Neural progenitor cell (in vitro differentiated cells): ENCODE measurements around the gene GFOD1.

Source experiments
- EZH2 ChIP-seq: fragments of 200-600 bp; sonication (generic); IDR thresholded peaks from 2 replicates; pipeline ENCODE4 v1.6.1; 2017; ENCODE audit warnings: antibody characterized with exemption, mild to moderate bottlenecking, moderate library complexity
- EZH2phosphoT487 ChIP-seq: fragments of 200-600 bp; sonication (generic); IDR thresholded peaks from 2 replicates; pipeline ENCODE4 v1.6.1; 2017; ENCODE audit warnings: antibody characterized with exemption
- TF ChIP-seq, protein P1 (sequence below): fragments of 200-600 bp; sonication (generic); IDR thresholded peaks from 2 replicates; pipeline ENCODE4 v1.5.1; 2017; ENCODE audit warnings: antibody characterized with exemption, mild to moderate bottlenecking

DNA sequence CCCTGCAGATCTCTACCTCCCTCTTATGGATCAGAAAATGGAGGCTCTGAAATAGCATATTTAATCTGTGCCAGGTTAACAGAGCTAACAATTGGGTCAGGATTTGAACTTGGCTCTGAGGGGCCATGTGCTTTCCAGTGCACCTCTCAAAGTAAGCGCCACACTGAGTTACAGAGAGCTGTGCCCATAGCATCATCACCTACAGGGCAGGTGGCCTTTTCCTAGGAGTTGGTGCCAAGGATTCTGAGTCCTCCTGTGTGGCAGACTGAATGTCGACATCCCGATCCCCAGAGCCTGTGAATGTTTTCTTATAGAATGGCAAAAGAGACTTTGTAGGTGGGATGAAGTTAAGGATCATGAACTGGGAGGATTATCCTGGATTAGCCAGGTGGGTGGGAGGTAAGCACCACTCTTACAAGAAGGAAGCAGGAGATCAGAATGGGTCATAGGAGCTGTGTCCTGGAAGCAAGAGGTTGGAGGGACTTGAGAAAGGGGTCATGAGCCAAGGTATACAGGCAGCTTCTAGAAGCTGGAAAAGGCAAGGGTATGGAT is 91.1 kb downstream of the GFOD1 start:
- TF ChIP-seq, protein P1, sequence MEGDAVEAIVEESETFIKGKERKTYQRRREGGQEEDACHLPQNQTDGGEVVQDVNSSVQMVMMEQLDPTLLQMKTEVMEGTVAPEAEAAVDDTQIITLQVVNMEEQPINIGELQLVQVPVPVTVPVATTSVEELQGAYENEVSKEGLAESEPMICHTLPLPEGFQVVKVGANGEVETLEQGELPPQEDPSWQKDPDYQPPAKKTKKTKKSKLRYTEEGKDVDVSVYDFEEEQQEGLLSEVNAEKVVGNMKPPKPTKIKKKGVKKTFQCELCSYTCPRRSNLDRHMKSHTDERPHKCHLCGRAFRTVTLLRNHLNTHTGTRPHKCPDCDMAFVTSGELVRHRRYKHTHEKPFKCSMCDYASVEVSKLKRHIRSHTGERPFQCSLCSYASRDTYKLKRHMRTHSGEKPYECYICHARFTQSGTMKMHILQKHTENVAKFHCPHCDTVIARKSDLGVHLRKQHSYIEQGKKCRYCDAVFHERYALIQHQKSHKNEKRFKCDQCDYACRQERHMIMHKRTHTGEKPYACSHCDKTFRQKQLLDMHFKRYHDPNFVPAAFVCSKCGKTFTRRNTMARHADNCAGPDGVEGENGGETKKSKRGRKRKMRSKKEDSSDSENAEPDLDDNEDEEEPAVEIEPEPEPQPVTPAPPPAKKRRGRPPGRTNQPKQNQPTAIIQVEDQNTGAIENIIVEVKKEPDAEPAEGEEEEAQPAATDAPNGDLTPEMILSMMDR: no peak
- TF ChIP-seq EZH2 (no peak), EZH2phosphoT487 (no peak)
